HCT116 (cell line): Measurements from ENCODE around the gene PCIF1. TPM values are rescaled to one million over a fixed set of nuclear protein-coding genes. Genes with fewer than 3 reads are reported as not detected.

Source experiments
- ATAC-seq: fragments of 200-7000 bp; cut with Tn5 transposase; 2 replicates; pipeline ENCODE4 v1.9.1; 2020; ENCODE audit warnings: mild to moderate bottlenecking, moderate library complexity
- BruUV-seq: library from RNA; stranded (reverse); fragments of 400-500 nt; replicated peaks from 2 replicates; lab custom pipeline; 2021; lab: Mats Ljungman, UMichigan
- CTCF ChIA-PET: fragments of 300-600 bp; sonication (Branson Sonifier 250); formaldehyde crosslinking; loops from one replicate; lab custom pipeline; 2021; ENCODE audit warnings: antibody characterized with exemption; lab: Charles Lee
- POLR2A ChIA-PET: fragments of 300-600, 350-600 bp; sonication (Branson Sonifier 250); formaldehyde crosslinking; loops from one replicate; lab custom pipeline; 2021; ENCODE audit warnings: antibody characterized with exemption; lab: Charles Lee
- RAD21 ChIA-PET, 2 experiments: fragments of 300-600 bp; sonication (Branson Sonifier 250); formaldehyde crosslinking; loops; one replicate each; lab custom pipeline; 2023; ENCODE audit warnings: low total read pairs in 2 of 2; ENCODE audit not compliant: uncharacterized antibody in 2 of 2, unreplicated experiment in 2 of 2, low non-redundant PET in 1 of 2; lab: Charles Lee
- DNase-seq: peaks from one replicate; pipeline ENCODE4 v3.0.0-alpha.2; 2010; ENCODE audit warnings: low read depth, low spot score
- H2AFZ ChIP-seq: fragments of 200-600 bp; shearing (Covaris generic), sonication (generic); 2 replicates; pipeline ENCODE4 v1.6.1; 2017; ENCODE audit warnings: low read depth, mixed run types, mixed read lengths, antibody characterized with exemption, low read length; ENCODE audit not compliant: poor library complexity, severe bottlenecking
- H3K27ac ChIP-seq: 2 replicates; pipeline ENCODE4 v1.5.1; 2012; ENCODE audit warnings: low read depth, low read length
- H3K27me3 ChIP-seq: fragments of 200-600 bp; sonication (generic); 2 replicates; pipeline ENCODE4 v1.6.1; 2016; ENCODE audit warnings: mixed run types, low read length, mixed read lengths; ENCODE audit not compliant: insufficient read depth
- H3K36me3 ChIP-seq, 2 experiments: fragments of 200-500 bp in 1 of 2; fragments of 200-600 bp in 1 of 2; sonication (Bioruptor generic) in 1 of 2; sonication (generic) in 1 of 2; 2 replicates each; pipeline versions ENCODE4 v1.5.1 to v1.6.1; 2014 to 2016; ENCODE audit warnings: low read length in 2 of 2, inconsistent platforms in 1 of 2, mixed read lengths in 1 of 2, mixed run types in 1 of 2; ENCODE audit not compliant: insufficient read depth in 2 of 2, control insufficient read depth in 1 of 2
- H3K4me1 ChIP-seq, 2 experiments: fragments of 200-600 bp in 1 of 2; sonication (generic) in 1 of 2; 2 replicates each; pipeline versions ENCODE4 v1.5.1 to v1.6.1; 2012 to 2017; ENCODE audit warnings: low read length in 2 of 2, inconsistent platforms in 1 of 2, mild to moderate bottlenecking in 1 of 2, mixed read lengths in 1 of 2, mixed run types in 1 of 2, moderate library complexity in 1 of 2; ENCODE audit not compliant: insufficient read depth in 2 of 2, control insufficient read depth in 1 of 2
- H3K4me2 ChIP-seq: fragments of 200-600 bp; sonication (generic); 2 replicates; pipeline ENCODE4 v1.6.1; 2017; ENCODE audit warnings: mixed run types, low read length, mixed read lengths
- H3K4me3 ChIP-seq, 2 experiments: fragments of 200-600 bp in 1 of 2; sonication (generic) in 1 of 2; replicated peaks in 1 of 2; 2 replicates each; pipeline ENCODE4 v1.5.1; 2011 to 2016; ENCODE audit warnings: low read length in 2 of 2, control low read depth in 1 of 2, low read depth in 1 of 2, mild to moderate bottlenecking in 1 of 2, mixed read lengths in 1 of 2, mixed run types in 1 of 2
- H3K79me2 ChIP-seq: fragments of 200-600 bp; sonication (generic); 2 replicates; pipeline ENCODE4 v1.6.1; 2017; ENCODE audit warnings: mild to moderate bottlenecking, mixed run types, low read length, moderate library complexity, mixed read lengths; ENCODE audit not compliant: insufficient read depth
- H3K9ac ChIP-seq: fragments of 200-600 bp; sonication (generic); 2 replicates; pipeline ENCODE4 v1.6.1; 2016; ENCODE audit warnings: low read length, mixed read lengths
- H3K9me2 ChIP-seq: fragments of 200-600 bp; sonication (generic), shearing (Covaris generic); 2 replicates; pipeline ENCODE4 v1.6.1; 2017; ENCODE audit warnings: mixed run types, mild to moderate bottlenecking, moderate library complexity; ENCODE audit not compliant: insufficient read depth
- H3K9me3 ChIP-seq, 2 experiments: fragments of 200-500 bp in 1 of 2; fragments of 200-600 bp in 1 of 2; sonication (Bioruptor generic) in 1 of 2; sonication (generic) in 1 of 2; 2 replicates each; pipeline ENCODE4 v1.6.1; 2014 to 2017; ENCODE audit warnings: low read length in 2 of 2, mixed read lengths in 2 of 2, inconsistent platforms in 1 of 2, low read depth in 1 of 2, mild to moderate bottlenecking in 1 of 2, mixed run types in 1 of 2, moderate library complexity in 1 of 2; ENCODE audit not compliant: control insufficient read depth in 1 of 2, insufficient read depth in 1 of 2
- H4K20me1 ChIP-seq: fragments of 200-600 bp; sonication (generic), shearing (Covaris generic); 2 replicates; pipeline ENCODE4 v1.6.1; 2017; ENCODE audit warnings: mixed run types, mild to moderate bottlenecking, moderate library complexity; ENCODE audit not compliant: insufficient read depth
- CBX3 ChIP-seq: IDR thresholded peaks from 2 replicates; pipeline ENCODE4 v1.6.1; 2012; ENCODE audit warnings: low read depth
- CEBPB ChIP-seq: IDR thresholded peaks from 2 replicates; pipeline ENCODE4 v1.6.1; 2012; ENCODE audit warnings: low read depth
- ELF1 ChIP-seq: IDR thresholded peaks from 2 replicates; pipeline ENCODE4 v1.6.1; 2012; ENCODE audit warnings: low read depth, borderline replicate concordance
- EZH2 ChIP-seq: fragments of 200-600 bp; sonication (generic); IDR thresholded peaks from 2 replicates; pipeline ENCODE4 v1.6.1; 2017; ENCODE audit warnings: antibody characterized with exemption, mixed run types
- FOSL1 ChIP-seq: IDR thresholded peaks from 2 replicates; pipeline ENCODE4 v1.6.1; 2012; ENCODE audit warnings: low read depth
- JUND ChIP-seq: IDR thresholded peaks from 2 replicates; pipeline ENCODE4 v1.6.1; 2012
- POLR2A ChIP-seq: IDR thresholded peaks from 2 replicates; pipeline ENCODE4 v1.7.0; 2011; ENCODE audit warnings: borderline replicate concordance; ENCODE audit not compliant: insufficient read depth, insufficient read length; ENCODE audit errors: extremely low read depth
- POLR2AphosphoS5 ChIP-seq: IDR thresholded peaks from 2 replicates; pipeline ENCODE4 v1.6.1; 2011; ENCODE audit warnings: mild to moderate bottlenecking, low read depth, low read length, moderate library complexity
- RAD21 ChIP-seq: IDR thresholded peaks from 2 replicates; pipeline ENCODE4 v1.6.1; 2012; ENCODE audit warnings: low read depth, mild to moderate bottlenecking
- SIN3A ChIP-seq: IDR thresholded peaks from 2 replicates; pipeline ENCODE4 v1.6.1; 2012; ENCODE audit warnings: low read depth
- SP1 ChIP-seq: IDR thresholded peaks from 2 replicates; pipeline ENCODE4 v1.6.1; 2012; ENCODE audit warnings: low read depth
- SRF ChIP-seq: IDR thresholded peaks from 2 replicates; pipeline ENCODE4 v1.6.1; 2012; ENCODE audit warnings: low read depth
- TCF7L2 ChIP-seq: IDR thresholded peaks from 2 replicates; pipeline ENCODE4 v1.7.0; 2011; ENCODE audit warnings: borderline replicate concordance, inconsistent platforms; ENCODE audit not compliant: insufficient read depth, insufficient read length; ENCODE audit errors: extremely low read depth
- ZFX ChIP-seq: fragments of 450-650 bp; IDR thresholded peaks from 2 replicates; pipeline ENCODE4 v1.6.1; 2017
- ZNF274 ChIP-seq: fragments of 200-500 bp; sonication (Bioruptor generic); IDR thresholded peaks from 2 replicates; pipeline ENCODE4 v1.6.1; 2014; ENCODE audit warnings: mild to moderate bottlenecking, low read depth, low read length, inconsistent platforms
- intact Hi-C: fragments of 100-400 bp; cut with micrococcal nuclease; formaldehyde crosslinking; loops from 2 replicates; pipeline ENCODE4 v1.10.0; 2022
- total RNA-seq: library from RNA; stranded (reverse); gene quantifications from one replicate; pipeline ENCODE4 v1.2.1, GENCODE V29; 2021; ENCODE audit not compliant: unreplicated experiment
- TF ChIP-seq, protein P1 (sequence below): IDR thresholded peaks from 2 replicates; pipeline ENCODE4 v1.6.1; 2012; ENCODE audit warnings: low read depth
- TF ChIP-seq, protein P2 (sequence below): IDR thresholded peaks from 2 replicates; pipeline ENCODE4 v1.6.1; 2012
- TF ChIP-seq, protein P3 (sequence below): IDR thresholded peaks from 2 replicates; pipeline ENCODE4 v1.6.1; 2011; ENCODE audit warnings: mild to moderate bottlenecking, low read length, moderate library complexity; ENCODE audit not compliant: insufficient replicate concordance; ENCODE audit errors: extremely low read depth

The PCIF1 gene
- total RNA-seq, 1 experiment from 2014 or later: 31.8 TPM

DNA sequence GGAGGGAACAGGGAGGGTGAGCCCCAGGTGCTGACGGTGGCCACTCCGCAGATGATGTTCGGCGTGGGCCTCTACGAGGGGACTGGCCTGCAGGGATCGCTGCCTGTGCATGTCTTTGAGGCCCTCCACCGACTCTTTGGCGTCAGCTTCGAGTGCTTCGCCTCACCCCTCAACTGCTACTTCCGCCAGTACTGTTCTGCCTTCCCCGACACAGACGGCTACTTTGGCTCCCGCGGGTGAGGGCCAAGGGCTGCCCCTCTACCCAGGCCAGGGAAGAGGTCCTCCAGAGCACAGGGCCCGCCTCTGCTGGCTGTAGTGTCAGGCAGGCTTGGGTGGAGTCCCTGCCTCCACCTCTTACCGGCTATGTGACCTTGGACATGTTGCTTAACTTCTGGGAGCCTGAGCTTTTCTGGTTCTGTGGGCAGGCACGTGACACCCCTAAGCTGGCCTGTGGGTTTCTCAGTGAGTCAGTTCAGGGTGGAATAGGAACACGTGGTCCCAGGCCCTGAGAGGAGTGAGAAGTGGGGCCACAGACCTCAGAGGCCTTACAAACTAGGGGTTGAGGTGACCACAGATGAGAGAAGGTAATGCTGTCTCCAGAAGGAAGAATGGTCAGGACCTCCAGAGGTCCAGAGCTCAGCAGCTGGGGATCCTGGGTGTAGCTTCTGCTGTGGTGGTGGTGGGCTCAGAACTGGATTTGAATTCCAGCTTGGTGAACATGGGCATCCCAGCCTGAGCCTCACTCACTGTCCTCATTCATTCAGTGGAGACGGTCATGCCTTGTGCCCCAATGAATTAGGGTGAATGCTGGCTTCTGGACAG is 11.9 kb downstream of the PCIF1 start:
- BruUV-seq: no TSS peak
- TF ChIP-seq POLR2A (no peak), SP1 (no peak), JUND (no peak), EZH2 (no peak), TCF7L2 (no peak), SRF (no peak), CBX3 (no peak), ZNF274 (no peak), ELF1 (no peak), RAD21 (no peak), ZFX (no peak), FOSL1 (no peak), SIN3A (no peak), CEBPB (no peak), POLR2AphosphoS5 (no peak)
- TF ChIP-seq, protein P1, sequence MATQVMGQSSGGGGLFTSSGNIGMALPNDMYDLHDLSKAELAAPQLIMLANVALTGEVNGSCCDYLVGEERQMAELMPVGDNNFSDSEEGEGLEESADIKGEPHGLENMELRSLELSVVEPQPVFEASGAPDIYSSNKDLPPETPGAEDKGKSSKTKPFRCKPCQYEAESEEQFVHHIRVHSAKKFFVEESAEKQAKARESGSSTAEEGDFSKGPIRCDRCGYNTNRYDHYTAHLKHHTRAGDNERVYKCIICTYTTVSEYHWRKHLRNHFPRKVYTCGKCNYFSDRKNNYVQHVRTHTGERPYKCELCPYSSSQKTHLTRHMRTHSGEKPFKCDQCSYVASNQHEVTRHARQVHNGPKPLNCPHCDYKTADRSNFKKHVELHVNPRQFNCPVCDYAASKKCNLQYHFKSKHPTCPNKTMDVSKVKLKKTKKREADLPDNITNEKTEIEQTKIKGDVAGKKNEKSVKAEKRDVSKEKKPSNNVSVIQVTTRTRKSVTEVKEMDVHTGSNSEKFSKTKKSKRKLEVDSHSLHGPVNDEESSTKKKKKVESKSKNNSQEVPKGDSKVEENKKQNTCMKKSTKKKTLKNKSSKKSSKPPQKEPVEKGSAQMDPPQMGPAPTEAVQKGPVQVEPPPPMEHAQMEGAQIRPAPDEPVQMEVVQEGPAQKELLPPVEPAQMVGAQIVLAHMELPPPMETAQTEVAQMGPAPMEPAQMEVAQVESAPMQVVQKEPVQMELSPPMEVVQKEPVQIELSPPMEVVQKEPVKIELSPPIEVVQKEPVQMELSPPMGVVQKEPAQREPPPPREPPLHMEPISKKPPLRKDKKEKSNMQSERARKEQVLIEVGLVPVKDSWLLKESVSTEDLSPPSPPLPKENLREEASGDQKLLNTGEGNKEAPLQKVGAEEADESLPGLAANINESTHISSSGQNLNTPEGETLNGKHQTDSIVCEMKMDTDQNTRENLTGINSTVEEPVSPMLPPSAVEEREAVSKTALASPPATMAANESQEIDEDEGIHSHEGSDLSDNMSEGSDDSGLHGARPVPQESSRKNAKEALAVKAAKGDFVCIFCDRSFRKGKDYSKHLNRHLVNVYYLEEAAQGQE: no peak
- TF ChIP-seq, protein P2, sequence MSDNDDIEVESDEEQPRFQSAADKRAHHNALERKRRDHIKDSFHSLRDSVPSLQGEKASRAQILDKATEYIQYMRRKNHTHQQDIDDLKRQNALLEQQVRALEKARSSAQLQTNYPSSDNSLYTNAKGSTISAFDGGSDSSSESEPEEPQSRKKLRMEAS: no peak
- TF ChIP-seq, protein P3, sequence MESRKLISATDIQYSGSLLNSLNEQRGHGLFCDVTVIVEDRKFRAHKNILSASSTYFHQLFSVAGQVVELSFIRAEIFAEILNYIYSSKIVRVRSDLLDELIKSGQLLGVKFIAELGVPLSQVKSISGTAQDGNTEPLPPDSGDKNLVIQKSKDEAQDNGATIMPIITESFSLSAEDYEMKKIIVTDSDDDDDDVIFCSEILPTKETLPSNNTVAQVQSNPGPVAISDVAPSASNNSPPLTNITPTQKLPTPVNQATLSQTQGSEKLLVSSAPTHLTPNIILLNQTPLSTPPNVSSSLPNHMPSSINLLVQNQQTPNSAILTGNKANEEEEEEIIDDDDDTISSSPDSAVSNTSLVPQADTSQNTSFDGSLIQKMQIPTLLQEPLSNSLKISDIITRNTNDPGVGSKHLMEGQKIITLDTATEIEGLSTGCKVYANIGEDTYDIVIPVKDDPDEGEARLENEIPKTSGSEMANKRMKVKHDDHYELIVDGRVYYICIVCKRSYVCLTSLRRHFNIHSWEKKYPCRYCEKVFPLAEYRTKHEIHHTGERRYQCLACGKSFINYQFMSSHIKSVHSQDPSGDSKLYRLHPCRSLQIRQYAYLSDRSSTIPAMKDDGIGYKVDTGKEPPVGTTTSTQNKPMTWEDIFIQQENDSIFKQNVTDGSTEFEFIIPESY: no peak
- no peak for DNase-seq
- Histone ChIP-seq H3K9me2 (no peaks in the 10 kb centered on the region), H3K27me3 (no peaks in the 10 kb centered on the region), H3K36me3 (peaks cover 29 to 41% of the 10 kb centered on the region in 2 experiments; a peak in 3 of 4 replicates), H3K79me2 (no peaks in the 10 kb centered on the region), H3K4me1 (peaks cover 0 to 4% of the 10 kb centered on the region in 2 experiments; a peak in 1 of 4 replicates), H2AFZ (no peak overlapping the region), H4K20me1 (no peaks in the 10 kb centered on the region), H3K4me2 (no peak overlapping the region), H3K9ac (no peak overlapping the region), H3K9me3 (no peaks in the 10 kb centered on the region), H3K4me3 (no peak overlapping the region), H3K27ac (no peak overlapping the region)
- ChIA-PET POLR2A (no interaction called here), RAD21 (no interaction called here), CTCF (interaction anchor here (1.0 kb wide), 1 partner anchor 23 kb away, joined by 4 read pairs; no protein-coding TSS in a partner anchor)
- ATAC-seq: no peak
- intact Hi-C loops: no loop called here
